ENCODE results near the gene ABCA6.
"Not testable (repeated sequence)": the region's sequence is repeated elsewhere in the genome, so short reads cannot be mapped to it uniquely, and the experiment has no call there.

The ABCA6 gene

DNA sequence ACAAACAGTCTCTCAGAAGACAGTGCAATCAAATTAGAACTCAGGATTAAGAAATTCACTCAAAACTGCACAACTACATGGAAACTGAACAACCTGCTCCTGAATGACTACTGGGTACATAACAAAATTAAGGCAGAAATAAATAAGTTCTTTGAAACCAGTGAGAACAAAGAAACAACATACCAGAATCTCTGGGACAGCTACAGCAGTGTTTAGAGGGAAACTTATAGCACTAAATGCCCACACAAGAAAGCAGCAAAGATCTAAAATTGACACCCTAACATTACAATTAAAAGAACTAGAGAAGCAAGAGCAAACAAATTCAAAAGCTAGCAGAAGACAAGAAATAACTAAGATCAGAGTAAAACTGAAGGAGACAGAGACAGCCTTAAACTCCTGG is 68.3 kb downstream of the ABCA6 start:
- DNase-seq (ENCODE audit: low read depth in 3 of 3): not testable (repeated sequence)

- not testable (repeated sequence) for DNase-seq (ENCODE audit: low read depth in 3 of 3)
These were observed 68.9 kb downstream of the ABCA6 start for GRCh38 chr17:69072803-69073256.

GRCh38 chr17:69071233-69071586 is 70.5 kb downstream of the ABCA6 start:
- not testable (repeated sequence) for DNase-seq (ENCODE audit: low read depth in 3 of 3)

DNA sequence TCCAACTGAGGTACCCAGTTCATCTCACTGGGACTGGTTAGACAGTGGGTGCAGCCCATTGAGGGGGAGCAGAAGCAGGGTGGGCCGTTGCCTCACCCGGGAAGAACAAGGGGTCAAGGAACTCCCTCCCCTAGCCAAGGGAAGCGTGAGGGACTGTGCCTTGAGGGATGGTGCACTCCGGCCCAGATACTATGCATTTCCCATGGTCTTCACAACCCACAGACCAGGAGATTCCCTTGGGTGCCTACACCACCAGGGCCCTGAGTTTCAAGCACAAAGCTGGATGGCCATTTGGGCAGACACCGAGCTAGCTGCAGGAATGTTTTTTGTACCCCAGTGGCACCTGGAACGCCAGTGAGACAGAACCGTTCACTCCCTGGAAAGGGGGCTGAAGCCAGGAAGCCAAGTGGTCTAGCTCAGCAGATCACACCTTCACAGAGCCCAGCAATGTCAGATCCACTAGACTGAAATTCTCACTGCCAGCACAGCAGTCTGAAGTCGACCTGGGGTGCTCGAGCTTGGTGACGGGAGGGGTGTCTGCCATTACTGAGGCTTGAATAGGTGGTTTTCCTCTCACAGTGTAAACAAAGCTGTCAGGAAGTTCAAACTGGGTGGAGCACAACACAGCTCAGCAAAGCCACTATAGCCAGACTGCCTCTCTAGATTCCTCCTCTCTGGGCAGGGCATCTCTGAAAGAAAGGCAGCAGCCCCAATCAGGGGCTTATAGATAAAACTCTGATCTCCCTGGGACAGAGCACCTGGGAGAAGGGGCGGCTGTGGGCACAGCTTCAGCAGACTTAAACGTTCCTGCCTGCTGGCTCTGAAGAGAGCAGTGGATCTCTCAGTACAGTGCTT is 71.1 kb downstream of the ABCA6 start:
- not testable (repeated sequence) for DNase-seq (ENCODE audit: low read depth in 3 of 3)

DNA sequence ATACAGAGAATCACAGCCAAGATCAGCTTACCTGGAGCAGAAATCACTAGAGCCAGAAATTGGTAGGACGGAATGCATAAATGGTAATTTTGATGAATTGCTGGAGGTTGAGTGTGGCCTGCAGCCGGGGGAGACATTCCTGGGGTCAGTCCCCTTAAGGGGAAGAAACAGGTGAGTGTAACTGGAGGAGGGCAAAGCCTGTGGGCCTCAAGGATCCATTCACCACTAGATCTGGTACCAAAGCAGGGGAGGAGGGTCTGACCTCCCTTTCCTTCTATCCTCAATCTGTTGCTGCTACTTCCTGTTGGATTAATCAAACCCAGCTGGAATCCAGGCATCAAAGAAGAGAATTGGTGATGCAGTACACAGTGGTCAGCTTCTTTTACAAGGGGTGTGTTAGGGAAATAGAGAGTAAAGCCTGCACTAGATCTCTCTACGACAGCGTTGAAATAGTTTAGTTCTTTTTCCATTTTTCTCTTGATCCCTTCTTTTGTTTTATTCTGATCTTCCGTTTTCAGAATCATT is 72.4 kb downstream of the ABCA6 start:
- no peak for DNase-seq (ENCODE audit: low read depth in 3 of 3)

DNA sequence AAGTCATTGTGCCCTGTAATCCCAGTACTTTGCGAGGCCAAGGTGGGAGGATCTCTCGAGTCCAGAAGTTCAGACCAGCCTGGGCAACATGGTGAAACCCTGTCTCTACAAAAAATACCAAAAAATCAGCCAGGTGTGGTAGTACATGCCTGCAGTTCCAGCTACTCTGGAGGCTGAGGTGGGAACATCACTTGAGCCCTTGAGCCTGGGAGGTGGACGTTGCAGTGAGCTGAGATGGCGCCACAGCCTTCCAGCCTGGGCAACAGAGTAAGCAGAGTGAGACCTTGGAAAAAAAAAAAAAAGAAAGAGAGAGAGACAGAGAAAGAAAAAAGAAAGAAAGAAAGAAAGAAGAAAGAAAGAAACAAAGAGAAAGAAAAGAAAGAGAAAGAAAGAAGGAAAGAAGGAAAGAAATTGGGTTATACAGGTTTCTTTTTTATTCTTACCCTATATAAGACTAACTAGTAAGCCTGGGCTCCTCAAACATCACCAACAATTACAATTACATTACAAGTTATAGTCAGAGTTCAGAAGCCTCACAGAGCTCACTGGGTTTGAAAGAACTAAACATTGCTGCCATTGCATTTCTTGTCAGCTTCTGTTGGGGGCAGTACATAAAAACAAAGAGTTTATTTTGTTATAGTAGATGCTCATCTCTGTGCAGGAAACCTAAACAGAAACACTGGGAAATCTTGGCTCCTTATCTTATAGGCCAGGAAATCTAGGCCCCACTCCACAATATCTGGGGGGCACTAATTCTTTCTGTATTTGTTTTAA is 74.2 kb downstream of the ABCA6 start:
- DNase-seq (ENCODE audit: low read depth in 3 of 3): no peak

- no peak for DNase-seq (ENCODE audit: low read depth in 3 of 3)
These were observed 75.2 kb downstream of the ABCA6 start for GRCh38 chr17:69066482-69066881.

DNA sequence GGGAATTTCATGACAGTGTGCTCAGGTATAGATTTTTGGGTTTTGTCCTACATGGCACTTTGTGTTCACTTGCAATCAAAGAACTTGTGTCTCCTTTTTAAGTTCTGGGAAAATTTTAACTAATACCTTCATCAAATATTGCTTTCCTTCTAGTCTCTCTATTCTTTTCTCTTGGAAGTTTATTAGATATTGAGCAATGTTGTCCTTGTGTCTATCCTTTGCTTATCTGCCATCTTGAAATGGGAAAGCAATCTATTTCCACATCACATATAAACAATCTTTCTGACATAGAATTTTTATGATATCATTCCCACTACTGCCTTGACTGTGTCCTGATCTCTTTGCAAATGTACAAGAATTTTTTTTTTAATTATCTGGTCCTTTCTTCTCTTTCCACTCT is 76.6 kb downstream of the ABCA6 start:
- DNase-seq (ENCODE audit: low read depth in 3 of 3): no peak

DNA sequence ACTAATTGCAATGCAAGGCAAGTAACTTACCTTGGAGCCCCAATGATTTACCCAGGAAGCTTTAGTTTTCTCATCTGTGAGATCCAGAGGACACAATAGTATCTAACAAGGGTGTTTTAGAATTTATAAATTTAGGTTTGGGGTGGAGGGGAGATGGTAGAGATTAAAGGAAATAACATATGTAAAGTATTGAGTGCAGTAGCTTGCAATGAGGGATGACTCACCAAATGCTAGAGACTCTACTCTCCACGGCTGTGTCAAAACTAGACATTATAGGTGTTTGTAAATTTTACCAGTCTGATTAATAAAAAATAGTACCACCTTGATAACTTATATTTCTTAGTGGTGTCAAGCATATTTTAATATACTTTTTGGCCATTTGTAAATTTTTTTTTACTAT is 77.2 kb downstream of the ABCA6 start:
- DNase-seq (ENCODE audit: low read depth in 3 of 3): no peak

DNA sequence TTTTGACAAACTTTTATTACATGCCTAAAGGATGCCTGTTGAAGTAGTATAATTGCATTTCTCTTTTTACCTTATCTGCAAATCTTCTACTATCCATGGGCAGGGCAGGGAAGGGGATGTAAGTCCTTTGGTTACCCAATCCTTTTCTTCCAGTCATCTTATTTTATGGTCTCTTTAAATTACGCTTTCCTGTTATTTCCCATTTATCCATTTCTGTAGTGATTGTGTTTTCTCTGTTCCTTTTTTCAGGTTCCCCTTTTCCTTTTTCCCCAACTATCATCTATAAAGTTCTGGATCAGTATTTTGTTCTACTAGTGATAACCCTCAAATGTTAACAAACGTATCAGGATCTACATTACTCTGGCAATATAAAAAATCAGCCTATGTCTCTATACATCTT is 77.7 kb downstream of the ABCA6 start:
- no peak for DNase-seq (ENCODE audit: low read depth in 3 of 3)

GRCh38 chr17:69062860-69063581 is 78.7 kb downstream of the ABCA6 start:
- DNase-seq (ENCODE audit: low read depth in 3 of 3): no peak

DNA sequence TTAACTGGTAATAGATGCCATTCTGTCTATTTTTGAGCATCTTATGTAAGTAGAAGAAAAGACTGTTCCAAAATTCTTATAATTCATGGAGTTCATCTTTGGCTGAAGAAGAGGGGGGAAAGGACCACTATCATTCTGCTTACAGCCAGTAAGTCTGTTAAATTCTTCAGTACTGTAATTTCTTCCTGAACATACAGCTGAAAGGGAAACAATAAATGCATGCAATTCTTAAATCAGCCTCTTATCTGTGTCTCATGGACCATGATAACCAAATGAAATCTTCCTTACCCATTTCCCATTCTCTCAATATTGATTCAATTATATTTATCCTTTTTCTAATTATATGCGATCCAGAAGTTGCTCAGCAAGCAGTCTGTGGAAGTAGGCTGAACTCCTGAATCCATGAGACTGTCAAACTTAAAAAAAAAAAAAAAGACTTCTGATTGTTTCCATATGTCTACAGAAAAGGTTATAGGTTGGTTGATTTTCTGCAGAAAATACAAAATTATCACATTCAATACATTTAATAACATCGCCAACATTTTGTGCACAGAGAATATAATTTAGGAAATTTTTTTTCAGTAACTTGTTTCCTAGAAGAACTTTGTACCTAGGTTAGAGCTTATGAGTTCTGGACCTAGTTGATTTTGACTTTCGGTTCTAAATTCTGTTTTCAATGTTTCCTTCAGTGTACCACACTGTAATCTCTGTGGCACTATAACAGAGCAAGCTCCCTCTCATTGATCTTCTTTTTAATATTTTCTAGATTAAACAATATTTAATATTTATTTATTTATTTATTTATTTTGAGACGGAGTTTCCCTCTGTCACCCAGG is 79.8 kb downstream of the ABCA6 start:
- no peak for DNase-seq (ENCODE audit: low read depth in 3 of 3)

GRCh38 chr17:69060822-69061221 is 80.9 kb downstream of the ABCA6 start, which contains the start of gene ABCA9:
TSS of gene ABCA9 (minus strand) at chr17:69060927. CDS start at chr17:69051126, 9,801 bp downstream.
- no peak for DNase-seq (ENCODE audit: low read depth in 3 of 3)

- no peak for DNase-seq (ENCODE audit: low read depth in 3 of 3)
These were observed 82.1 kb downstream of the ABCA6 start for GRCh38 chr17:69059458-69060175.

DNA sequence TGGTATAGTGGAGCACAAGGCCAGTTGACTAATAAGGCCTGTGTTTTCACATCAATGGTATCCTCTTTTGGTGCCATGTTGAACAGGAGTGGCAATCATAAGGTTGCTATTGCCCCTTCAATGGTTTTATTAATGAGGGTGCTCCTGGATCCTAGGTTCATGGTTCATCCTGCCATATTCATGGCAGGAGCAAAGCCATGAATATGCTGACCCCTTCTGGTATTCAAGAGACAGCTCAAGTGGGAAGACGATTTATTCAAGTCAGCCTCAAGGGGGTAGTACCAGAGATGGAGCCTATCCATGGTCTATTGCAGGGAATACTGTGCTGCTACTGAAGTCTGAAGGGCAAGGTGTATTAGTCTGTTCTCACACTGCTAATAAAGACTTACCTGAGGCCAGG is 83.5 kb downstream of the ABCA6 start:
- DNase-seq (ENCODE audit: low read depth in 3 of 3): no peak

GRCh38 chr17:69057280-69057679 is 84.4 kb downstream of the ABCA6 start:
- DNase-seq (ENCODE audit: low read depth in 3 of 3): no peak

DNA sequence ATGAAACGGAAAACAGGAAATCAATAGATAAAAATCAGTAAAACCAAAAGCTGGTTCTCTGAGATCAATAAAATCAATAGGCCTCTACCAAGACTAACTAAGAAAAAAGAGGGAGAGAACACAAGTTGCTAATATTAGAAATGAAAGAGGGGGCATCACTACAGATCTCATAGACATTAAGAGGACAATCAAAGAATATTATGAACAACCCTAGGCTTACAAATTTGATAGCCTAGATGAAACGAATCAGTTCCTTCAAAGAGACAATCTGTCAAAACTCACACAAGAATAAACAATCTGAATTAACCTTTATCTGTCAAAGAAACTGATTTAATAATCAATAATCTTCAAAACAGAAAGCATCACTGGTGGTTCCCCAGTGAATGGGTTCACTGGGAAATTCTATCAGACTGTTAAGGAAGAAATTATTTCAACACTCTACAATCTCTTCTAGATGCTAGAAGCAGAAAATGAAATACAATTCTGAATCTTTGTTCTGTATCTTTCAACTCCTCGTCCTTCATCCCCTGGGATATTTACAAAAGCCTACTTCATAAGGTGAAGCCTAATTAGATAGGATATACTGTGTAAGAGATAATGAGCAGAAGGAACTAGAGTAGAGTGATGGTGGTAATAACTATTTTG is 85.4 kb downstream of the ABCA6 start:
- no peak for DNase-seq (ENCODE audit: low read depth in 3 of 3)

GRCh38 chr17:69055334-69055733 is 86.4 kb downstream of the ABCA6 start:
- no peak for DNase-seq (ENCODE audit: low read depth in 3 of 3)

DNA sequence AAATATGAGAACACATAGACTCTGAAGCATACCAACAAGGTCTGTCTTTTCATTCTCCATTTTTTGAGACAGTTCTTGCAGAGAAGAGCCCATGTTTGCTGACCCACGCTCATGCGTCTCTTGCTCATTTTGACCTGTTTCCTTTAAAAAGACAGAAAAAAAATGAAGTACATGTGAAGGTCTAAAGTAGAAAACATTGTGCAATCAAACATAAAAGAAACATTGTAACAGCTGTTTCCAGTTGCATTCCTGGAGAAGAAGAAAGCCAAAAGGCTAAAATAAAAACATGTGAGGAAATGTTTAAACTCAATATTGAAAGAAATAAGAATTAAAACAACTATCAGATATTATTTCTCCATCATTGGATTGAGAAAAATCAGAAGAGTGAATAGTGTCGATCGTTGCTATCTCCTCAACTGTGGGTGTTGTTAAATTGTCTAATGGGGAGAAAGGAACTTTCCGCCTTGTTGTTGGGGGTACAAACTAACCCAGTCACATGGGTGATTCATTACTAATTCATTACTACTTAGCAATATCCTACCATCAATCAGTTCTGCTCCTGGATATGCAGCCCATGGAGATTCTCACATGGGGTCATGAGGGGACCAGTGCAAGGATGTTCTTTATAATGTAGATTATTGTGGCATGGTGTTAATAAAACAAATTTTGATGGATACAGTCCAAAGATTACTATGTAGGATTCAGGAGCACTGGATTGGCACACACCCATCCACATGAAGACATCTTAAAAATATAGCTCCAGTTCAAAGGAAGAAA is 90.5 kb downstream of the ABCA6 start:
- no peak for DNase-seq (ENCODE audit: low read depth in 3 of 3)

All from stimulated activated CD4-positive, alpha-beta T cell treated with anti-CD3 and anti-CD28 coated beads, TNF-alpha, amount 100 ng/mL, for 4 hours (primary cell).